NCI-H2029 treated with DMSO at 0.1 percent for 48 hours (cell line): Measurements from ENCODE around the gene PLPP7.
"Not testable (repeated sequence)": the region's sequence is repeated elsewhere in the genome, so short reads cannot be mapped to it uniquely, and the experiment has no call there.

ENCODE experiments used
- DNase-seq: peaks from one replicate; lab custom pipeline; 2025; lab: John Stamatoyannopoulos, UW

The PLPP7 gene

DNA sequence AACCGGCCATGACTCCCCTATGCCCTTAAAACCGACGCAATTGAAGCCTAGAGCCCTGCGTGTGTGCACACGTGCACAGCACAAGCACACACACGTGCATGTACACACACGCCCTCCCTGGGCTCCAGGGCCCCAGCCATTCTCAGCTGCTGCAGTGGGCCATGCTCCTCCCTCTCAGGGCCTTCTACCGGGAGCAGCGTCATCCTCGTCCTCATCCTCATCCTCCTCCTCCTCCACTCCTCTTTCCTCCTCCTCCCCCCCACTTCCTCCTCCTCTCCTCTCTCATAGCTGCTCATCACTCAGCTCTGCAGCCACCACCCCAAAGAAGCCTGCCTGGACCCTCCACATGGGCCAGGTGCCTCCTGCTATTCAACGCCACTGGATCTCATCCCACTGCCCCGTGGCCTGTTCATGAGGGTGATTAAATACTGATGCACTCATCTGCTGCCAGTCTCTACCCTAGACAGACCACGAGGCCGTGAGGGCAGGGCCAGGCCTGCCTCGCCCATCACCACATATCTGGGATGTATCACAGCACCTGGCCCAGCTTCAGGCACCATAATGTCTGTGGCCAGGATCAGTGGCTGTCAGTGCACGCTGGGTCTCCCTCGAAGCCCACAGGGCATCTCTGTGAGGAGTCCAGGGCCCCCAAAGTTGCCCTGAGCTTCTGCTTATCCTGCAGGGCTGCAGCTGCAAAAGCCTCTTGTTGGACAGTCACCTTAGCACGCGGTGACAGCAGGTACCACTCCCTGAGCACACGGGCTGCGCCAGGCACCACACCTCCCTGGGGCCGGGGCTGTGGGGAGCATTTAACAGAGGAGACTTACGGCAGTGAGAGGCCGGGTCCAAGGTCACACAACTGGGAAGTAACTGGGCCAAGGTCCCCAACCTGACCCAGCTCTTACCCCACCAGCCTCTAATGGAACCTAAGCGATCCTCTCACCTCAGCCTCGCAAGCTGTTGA, 23.0 kb upstream of the PLPP7 start:
- DNase-seq: no peak

DNA sequence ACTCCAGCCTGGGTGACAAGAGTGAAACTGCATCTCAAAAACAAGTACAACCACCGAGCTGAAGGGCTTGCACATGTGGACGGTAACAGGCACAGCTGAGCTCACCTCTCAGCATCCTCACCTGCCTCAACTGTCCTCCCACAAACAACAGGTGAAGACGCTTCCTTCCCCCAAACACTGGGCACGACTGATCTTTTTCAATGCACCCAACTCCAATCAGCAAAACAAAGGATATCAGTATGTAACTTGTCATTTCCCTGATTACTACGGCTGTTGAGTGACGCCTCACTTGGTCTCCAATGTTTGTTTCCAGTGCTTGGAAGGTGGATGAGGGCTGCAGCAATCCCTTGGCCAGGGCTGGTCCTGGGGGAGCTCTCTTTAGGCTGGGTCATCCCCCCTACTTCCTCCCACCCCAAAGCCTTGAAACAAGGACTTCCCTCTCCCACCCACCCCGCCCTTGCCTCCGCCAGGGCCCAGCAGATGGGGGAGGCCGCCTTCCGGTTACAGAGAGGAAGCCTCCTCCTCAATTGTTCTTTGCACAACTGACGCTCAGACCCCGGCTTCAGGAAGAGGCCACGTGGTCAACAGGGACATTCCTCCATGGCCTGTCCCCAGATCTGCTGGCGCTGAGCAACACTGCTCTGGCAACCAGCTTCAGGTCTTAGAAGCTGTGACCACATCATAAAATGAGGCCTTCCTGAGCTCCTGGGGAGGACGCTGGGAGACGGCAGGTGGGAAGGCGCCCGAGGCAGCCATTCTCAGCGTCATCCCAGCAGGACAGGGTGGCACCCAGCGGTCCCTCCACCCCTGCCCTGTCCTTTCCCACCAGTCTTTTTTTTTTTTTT, 19.1 kb upstream of the PLPP7 start:
- DNase-seq: no peak

DNA sequence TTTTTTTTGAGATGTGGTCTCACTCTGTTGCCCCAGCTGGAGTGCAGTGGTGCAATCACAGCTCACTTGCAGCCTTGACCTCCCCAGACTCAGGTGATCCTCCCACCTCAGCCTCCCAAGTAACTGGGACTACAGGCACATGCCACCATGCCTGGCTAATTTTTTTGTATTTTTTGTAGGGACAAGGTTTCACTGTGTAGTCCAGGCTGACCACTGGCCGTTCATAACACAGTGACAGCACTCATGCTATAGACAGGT, 18.6 kb upstream of the PLPP7 start:
- DNase-seq: not testable (repeated sequence)

DNA sequence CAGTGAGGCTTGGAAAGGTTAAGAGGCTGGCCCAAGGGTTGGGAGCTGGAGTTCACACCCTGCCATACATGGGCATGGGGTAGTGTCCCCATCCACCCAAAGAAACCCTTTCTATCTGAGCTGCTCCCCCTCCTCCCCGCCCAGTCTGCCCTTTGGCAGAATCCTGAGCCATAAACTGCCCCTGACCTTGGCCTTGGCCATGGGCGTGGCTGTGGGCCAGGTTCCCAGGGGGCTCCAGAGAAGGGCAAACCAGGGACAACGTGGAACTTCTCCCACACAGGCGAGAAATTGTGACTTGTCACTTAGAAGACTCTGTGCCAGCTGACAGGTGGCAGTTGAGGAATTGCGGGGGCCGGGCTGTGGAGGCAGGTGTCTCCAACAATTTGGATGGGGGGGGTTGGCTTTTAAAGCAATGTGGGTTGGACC, 18.0 kb upstream of the PLPP7 start:
- DNase-seq: no peak

DNA sequence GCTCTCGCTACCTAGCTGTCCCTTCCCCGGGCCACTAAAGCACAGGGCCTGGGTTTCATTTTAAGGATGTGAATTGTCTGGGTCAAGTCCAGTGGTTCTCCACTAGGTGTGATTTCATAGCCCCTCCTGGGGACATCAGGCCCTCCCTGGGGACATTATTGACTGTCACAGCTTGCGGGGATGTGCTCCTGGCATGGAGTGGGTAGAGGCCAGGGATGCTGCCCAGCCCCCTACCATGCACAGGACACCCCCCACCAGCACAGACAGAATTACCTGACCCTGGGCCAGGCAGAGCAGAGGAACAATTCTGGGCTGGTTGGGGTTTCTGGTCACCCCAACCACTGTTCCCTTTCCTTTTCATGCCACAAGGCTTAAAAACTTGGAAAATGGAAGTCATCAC, 17.3 kb upstream of the PLPP7 start:
- DNase-seq: no peak

DNA sequence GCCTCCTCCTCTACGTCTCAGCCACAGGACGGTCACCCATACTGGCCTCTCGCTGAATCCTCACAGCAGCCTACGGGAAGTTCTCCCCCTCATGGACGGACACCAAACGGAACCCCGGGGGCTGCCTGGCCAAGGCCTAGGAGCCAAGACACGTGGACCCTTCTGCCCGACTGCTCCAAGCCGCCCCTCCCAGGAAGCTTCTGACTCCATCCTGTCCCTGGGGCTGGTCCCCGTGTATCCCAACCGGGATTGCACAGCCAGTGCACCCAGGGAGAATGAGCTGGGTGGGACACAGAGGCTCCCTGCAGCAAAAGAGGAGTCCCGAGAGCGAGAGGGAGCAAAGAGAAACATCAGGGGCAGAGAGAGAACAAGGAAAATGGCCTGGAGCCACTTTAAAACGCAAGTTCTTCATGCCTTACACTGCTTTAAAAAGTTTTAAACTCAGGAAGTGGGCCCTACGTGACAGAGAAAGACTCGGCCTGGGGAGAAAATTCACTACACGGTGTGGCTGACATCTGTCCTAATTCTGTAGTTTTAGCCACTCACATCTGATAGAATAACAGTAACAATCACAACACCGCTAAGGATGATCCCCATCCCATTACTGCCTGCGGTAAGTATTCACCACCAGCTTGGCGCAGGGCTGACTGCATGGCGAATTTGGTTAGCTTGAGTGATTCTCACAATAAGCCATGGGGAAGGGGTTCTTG, 16.2 kb upstream of the PLPP7 start:
- no peak for DNase-seq

DNA sequence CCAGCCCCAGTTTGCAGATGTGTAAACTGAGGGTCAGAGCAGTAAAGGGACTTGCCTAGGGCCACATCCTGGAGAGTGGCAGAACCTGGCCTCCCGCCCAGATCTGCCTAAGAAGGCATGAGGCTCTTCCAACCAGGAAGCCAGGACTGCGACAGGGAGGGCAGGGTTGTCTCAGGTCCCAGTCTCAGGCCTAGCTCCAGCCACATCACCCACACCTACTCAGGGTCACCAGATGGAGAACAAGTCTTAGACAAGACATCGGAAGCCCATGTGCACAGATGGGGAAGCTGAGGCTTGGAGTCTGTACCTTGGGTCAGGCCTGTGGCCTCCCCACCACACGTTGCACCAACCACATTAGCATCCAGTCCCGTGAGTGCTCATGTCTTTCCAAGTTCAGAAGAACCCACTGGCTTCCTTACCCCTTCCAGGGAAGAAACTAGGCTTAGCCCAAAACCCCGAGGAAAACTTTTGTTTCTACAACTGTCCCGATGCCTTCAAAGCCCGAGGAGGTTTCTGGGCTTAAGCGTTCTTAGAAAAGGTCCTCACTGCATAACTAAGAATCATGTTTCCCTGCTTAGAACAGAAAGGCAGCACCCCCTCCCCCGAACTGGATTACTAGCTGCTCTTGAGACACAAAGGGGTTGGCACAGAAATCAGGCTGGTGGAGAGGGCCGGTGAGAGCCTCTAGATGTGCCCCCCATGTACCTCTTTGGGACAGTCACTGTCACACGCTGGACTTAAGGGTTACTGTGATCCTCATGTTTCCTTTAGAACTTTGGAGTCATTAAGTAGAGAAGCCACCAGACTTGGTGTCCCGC, 15.5 kb upstream of the PLPP7 start:
- DNase-seq: no peak

DNA sequence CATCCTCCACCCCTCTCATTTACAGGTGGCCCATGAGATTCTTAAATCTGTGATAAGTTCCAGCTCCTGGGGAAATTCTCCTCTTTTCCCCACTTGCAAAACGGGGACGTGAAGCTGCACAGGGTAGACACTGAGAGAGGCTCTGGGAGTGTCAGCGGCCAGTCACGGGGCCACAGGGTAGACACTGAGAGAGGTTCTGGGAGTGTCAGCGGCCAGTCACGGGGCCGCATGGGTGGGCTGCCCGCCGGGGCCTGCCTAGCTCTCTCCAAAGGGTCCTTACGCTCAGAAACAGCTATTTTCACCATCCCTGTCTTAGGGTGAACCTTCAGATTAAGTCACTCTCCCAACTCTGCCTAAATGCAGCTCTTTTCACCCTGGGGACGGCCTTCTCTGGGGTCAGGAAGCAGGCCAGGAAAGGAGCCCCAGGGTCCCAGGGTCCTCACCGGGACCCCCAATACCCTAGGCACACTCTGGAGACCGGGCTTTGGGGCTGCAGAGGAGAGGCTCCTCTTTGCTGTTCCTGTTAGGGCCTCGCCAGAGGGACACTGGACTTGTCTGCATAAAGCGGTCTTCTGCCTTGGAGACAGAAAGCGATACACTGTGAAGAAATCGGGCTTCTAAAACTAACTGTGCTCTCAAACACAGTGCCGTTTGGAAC, 14.7 kb upstream of the PLPP7 start:
- DNase-seq: no peak

DNA sequence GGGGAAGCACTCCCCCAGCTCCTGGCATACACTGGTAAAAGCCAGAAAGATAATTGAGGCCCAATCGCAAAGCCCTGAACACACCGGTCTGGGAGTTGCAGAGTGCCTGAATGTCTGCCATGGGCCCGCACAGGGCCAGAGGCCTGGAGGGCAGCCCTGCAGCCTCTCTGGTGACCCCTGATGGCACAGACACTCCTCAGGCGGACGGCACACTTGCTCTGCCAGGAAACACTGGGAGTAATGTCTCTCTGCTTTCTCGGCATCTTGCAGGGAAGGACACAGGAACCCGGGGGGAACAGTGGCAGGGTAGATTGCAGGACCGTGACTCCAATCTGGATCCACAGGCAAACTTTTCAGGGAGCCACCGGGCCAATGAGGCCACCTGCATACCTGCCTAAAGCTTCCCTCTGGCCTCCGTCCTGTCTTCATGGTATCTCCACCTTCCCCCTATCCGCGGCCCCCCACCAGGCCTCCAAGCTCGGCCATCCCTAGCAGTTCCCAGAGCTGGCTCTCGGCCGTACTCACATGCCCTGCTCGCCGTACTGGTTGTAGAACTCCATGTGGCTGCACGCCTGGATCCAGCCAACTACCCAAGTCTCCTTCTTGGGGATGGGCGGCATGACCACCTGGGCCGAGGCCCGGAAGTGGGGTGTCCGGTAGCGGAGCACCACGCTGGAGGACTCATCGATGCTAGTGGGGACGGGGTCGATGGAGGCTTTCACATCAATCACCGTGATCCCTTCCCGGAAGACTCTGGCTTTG, 14.0 kb upstream of the PLPP7 start:
- no peak for DNase-seq

DNA sequence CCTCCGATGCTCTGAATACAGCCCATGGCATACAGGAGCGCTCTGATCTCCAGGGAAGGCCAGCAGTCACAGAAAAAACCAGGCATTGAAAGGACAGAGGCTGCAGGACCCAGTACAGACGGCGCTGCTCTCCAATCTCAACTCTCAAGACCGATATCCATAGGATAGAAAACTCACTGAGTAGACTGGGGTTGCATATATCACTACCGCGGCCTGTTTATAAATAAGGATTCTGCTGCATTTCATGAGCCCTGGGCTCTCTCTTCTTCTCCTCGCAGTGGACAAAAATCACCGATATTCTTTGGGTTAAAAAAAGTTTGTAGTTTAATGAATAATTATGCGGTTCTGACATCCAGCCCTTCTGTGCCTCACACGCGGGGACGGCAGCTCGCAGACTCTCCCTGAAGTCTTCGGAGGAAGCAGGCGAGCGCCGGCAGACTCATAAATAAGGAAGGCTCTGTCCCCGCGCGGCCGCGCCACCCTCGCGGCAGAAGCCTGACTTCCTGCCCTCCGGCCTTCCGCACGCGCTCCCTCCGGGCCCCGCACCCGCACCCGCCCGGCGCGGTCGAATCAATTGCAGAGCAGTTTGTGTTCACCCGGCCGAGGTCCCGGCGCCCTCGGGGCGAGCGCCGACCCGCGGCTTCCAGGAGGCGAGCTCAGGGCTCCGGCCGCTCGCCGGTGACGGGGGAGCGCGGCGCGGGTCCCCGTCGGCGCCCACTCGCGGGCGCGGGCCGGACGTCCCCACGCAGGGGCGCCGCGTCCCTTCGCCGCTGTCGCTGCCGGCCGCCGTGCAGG, 13.2 kb upstream of the PLPP7 start, which contains the start of gene FAM78A:
Gene FAM78A (minus strand): TSS at position 417 of the 795 bp plus-strand sequence. CDS start 331 bp downstream, at position 86.
- no peak for DNase-seq

DNA sequence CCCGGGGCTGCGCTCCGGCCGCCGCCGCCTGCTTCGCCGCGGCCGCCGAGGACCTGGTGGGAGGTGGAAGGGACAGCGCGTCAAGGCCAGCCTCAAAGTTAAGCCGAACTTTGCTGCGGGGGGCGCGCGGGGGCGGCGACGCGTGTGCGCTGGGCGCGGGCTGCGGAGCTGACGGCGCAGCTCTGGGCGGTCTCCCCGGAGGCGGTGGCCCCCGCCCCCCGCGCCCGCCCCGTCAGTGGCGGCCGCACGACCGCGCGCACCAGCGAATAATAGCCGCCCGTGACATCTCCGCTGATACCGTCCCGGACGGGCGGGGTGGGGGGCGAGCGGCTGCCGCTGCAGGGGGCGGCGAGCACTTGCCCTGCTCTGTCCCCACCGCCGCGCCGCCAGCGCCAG, 12.6 kb upstream of the PLPP7 start:
- no peak for DNase-seq

DNA sequence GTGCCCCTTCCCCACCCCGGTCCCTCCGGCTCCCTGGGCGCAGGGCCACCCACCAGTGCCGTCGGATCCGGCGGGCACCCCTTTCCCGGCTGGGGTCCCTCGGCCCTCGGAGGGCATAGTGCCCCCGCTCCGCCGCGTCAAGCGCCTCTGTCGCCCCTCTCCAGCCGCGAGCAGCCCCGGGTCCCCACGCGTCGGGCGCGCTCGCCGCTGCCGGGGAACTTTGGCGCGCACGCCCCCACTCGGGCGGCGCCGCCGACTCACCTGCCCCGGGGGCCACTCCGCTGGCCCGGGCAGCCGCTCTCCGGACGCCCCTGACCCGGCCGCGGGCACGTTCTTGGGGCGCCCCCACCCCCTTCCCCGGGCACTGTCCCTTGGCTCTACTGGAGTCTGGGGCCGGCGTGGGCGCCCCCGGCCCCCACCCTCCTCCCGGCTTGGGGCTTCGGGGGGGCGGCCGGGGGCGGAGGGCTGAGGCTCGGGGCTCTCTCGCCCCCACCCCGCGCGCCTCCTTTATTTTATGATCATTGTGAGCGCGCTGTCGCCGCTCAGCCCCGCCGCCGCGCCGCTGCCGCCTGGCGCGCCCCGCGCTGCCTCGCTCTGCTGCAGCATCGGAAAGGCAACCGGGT, 12.1 kb upstream of the PLPP7 start:
- DNase-seq: no peak

DNA sequence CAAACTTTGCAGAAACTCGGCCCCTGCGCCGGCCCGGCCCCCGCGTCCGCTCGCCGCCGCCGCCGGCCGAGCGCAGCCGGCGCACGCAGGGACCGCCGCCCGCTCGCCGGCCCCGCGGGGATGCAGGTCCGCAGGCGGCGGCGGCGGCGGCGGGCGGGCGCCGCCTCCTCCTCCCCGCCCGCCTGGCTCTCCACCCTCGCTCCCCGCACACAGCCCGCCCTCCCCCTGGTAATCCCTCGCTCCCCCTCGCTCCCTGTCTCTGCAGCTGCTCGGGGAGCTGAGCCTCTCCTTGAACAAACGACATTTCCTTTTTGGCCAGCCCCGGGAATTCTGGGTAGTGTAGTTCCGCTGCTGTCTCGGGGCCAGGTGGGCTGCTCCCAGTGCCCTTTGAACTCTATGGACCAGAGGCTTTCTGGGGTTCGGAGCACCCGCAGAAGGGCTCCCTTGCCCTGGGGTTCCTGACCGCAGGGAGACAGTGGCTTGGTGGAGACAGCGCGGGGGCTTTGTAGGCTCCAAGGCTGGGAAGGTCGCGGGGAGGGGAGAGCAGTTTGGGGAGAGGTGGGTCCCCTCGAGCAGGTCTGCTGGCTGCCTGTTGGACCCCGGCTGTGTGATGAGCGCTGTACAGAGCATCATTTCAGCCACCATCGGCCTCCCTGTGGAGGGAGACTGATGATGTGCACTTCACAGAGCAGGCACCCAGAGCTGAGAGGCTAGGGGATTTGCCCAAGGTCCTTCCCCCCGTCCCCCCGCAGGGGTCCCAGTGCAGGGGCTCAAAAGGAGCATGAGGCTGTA, 11.4 kb upstream of the PLPP7 start:
- DNase-seq: peak; percentile 53

DNA sequence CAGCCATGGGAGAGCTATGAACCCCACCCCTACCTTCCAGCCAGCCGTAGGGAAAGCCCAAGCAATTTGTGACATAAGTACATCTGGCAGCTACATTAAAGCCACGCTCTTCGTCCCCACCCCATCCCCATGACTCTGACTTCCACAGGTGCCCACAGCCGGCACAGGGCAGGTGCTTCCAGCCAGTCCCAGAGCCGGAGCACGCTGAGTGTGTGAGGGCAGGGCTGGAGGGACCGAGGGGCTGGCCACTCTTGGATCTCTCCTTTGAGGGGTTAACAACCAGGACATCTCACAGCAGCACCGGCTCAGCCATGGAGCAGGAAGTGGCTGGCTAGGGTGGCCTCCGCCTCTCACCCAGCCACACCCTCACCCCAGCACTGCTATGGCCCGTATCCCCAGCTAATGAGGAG, 10.8 kb upstream of the PLPP7 start:
- no peak for DNase-seq

DNA sequence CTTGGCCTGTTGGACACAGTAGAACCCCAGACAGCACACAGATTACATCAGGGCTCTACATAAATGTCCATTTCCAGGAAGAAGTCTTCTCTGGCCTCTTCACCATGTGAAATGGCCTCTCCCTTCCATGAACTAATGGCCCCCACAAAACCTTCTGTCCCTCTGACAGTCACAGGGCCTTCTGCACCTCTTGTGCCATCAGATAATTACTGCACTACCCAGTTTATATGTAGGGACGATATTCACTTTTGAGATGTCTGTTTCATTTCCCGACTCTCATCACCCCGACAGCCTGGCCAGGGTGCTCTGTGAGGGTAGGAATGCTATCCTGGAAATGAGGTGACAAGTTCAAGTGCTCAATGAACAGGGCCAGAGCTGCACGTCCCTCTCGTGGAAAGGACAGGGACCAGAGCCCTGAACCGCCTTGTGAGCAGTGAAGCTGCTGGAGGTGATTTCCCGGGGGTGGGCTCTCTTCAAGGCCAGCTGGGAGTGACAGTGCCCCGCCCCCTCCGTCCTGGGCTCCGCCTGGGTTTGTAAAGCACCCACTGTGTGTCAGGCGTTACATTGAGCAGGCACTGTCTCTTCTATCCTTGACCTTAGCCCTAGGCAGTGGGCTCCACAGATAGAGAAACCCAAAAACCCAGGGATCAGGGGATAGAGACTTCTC, 10.2 kb upstream of the PLPP7 start:
- no peak for DNase-seq

DNA sequence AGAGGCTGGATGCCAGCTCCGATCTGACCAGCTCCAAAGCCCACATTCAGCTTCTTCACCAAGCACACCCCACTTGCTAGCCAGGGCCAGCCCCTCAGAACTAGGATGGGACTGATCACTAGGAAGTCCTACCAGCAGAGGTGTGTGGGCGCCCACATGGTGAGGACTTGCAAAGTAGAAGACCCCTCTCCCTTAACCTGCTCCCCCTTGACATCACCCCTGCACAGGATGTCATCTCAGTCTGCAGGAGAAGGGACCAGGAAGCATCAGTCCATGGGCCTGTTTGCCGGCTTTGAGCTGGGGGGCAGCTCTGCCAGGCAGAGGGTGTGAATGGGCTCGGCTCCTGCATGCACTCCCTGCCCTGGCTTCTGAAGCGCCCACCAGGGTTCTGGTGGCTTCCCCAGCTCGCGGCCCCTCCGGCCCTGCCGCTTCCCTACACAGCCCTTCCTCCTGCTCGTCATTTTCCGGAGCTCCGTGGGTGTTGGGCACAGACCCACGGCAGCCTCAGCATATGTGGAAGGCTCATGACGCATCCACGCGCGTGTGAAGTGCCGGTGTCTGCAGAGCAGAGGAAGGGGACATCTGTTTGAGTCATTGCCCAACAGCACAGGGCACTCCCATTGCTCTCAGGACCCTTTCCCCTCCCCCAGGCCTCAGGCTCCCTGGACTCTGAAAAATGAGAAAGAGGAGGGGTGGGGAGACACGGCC, 9.5 kb upstream of the PLPP7 start:
- no peak for DNase-seq

DNA sequence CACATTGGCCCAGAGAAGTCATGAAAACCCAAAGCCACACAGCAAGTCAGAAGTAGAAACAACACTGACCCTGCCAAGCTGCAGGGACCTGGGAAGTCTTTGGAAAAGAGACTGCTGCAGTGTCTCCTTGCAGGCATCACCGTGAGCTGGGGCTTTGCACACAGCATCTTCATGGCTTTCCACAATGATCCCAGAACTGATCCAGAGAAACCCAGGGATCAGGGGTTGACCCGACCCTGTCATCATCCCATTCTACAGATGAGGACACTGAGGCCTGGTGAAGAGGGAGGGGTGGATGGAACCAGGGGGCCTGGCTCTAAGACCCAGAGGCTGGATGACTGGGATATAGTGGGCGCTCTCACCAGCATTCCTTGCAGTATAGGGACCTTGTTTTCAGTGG, 8.9 kb upstream of the PLPP7 start:
- DNase-seq: no peak
